Measurements from ENCODE around the gene NRCAM. TPM values are rescaled to one million over a fixed set of nuclear protein-coding genes. Genes with fewer than 3 reads are reported as not detected.
A peak's percentile ranks its signal among the peaks of the same experiment; 100 is the strongest.

NRCAM gene
- total RNA-seq, 1 experiment from 2014 or later, result 2.7 TPM

DNA sequence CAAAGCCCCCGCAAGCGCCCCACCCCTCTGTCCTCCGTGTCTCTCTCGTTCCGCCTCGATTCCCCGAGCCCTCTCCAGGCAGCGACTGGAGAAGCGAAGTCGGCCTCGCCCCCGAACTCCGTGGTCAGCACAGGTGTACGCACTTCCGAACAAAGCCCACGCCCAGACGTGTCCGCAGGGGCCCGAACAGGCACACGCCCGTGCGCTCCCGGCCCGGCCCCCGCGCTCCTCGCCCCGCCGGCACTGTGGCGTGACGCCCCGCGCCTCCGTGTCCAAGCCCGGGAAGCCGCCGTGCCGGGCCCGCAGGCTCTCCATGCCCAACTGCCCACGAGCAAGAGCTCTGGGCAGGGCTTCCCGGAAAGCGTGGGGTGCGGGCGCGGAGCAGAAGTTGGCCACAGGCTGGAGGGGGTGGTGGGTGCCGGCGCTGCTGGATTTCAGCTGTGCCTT lies 662 bp downstream of the NRCAM start:
- POLR2A ChIA-PET, result interaction anchor here (0.5 to 2.5 kb wide), 4 partner anchors 52 to 1559 kb away, joined by 3 to 14 read pairs (median 3); partner anchors contain the start of gene PNPLA8
- Mint-ChIP-seq H3K4me3 (peak overlapping the region; percentile 93), H3K27ac (no peak overlapping the region)

DNA sequence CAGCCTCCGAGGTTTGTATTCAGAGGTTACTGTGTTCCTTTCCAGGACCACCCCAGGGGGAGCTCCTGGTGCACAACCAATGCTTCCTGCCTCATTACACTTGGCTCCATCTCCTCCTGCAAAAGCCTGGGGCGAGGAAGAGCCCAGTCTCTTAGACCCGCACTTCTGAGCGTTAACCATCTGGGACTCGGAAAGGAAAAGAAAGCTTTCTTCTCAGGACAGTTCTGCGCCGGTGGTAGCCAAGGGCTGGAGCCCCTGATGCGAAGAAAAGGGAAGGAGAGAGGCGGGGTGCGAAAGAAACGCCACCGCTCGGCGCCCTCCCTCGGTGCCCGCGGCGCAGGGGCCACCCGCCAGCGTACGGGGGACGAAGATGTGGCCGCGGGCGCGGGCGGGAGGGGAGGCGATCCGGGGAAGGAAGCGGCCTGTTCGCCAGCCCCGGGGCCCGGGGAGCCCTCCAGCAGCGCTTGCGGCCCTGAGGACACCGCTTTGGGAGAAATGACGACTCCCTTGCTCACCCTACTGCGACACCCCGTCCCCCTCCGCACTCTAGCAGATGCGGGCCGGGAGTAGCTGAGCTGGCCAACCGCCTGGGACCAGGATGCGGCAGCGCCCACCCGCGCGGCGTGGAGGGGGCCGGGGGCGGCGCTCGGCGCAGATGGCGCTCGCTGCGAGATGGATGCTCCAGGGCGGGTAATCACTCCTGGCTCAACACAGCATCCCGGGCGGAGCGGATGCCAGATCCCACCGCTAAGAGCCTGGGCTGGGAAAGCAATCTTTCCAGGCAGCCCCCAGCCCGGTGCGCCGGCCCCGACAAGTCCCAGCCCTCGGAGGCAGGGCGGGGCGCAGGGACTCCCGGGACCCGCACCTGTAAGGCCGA lies 1.3 kb downstream of the NRCAM start:
- Mint-ChIP-seq H3K4me1 (peaks cover 27% of the 10 kb centered on the region), H3K27ac (no peak overlapping the region), H3K4me3 (peak overlapping the region; percentile 93), H3K27me3 (ENCODE audit: low read depth) (peaks cover 55% of the 10 kb centered on the region), H3K9me3 (no peaks in the 10 kb centered on the region), H3K36me3 (no peaks in the 10 kb centered on the region)
- DNase-seq (ENCODE audit: low spot score) (peak; percentile 52), ATAC-seq (peak; percentile 52)
- TF ChIP-seq, protein P1, sequence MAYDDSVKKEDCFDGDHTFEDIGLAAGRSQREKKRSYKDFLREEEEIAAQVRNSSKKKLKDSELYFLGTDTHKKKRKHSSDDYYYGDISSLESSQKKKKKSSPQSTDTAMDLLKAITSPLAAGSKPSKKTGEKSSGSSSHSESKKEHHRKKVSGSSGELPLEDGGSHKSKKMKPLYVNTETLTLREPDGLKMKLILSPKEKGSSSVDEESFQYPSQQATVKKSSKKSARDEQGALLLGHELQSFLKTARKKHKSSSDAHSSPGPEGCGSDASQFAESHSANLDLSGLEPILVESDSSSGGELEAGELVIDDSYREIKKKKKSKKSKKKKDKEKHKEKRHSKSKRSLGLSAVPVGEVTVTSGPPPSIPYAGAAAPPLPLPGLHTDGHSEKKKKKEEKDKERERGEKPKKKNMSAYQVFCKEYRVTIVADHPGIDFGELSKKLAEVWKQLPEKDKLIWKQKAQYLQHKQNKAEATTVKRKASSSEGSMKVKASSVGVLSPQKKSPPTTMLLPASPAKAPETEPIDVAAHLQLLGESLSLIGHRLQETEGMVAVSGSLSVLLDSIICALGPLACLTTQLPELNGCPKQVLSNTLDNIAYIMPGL (CRISPR knock-in tag; IDR thresholded peaks at IDR 0.05), result peak; percentile 86; the same call in 1 of the 2 replicates
- no peak for TF ChIP-seq ETV6 (CRISPR knock-in tag; IDR thresholded peaks at IDR 0.05)
- CTCF ChIA-PET, result interaction anchor here (0.6 to 3.8 kb wide), 7 partner anchors 10 to 309 kb away, joined by 3 to 16 read pairs (median 3); no protein-coding TSS in a partner anchor
- POLR2A ChIA-PET, result interaction anchor here (0.5 to 2.5 kb wide), 4 partner anchors 71 to 278 kb away, joined by 3 to 14 read pairs (median 3); partner anchors contain the start of gene PNPLA8

More for the DNA sequence above, 662 bp downstream of the NRCAM start:
- Mint-ChIP-seq H3K36me3 (no peaks in the 10 kb centered on the region), H3K9me3 (no peaks in the 10 kb centered on the region), H3K4me1 (peaks cover 27% of the 10 kb centered on the region), H3K27me3 (ENCODE audit: low read depth) (peaks cover 55% of the 10 kb centered on the region)
- no peak for DNase-seq (ENCODE audit: low spot score)
- TF ChIP-seq ZNF219 (CRISPR knock-in tag; IDR thresholded peaks at IDR 0.05; ENCODE audit: borderline replicate concordance), result 0 out of 2 replicates have a peak, but pooled peaks have one; percentile 23
- no peak for TF ChIP-seq TEAD4 (CRISPR knock-in tag; IDR thresholded peaks at IDR 0.05)
- ATAC-seq, result no peak
- CTCF ChIA-PET, result interaction anchor here (0.9 to 3.8 kb wide), 5 partner anchors 41 to 342 kb away, joined by 3 to 16 read pairs (median 5); no protein-coding TSS in a partner anchor

DNA sequence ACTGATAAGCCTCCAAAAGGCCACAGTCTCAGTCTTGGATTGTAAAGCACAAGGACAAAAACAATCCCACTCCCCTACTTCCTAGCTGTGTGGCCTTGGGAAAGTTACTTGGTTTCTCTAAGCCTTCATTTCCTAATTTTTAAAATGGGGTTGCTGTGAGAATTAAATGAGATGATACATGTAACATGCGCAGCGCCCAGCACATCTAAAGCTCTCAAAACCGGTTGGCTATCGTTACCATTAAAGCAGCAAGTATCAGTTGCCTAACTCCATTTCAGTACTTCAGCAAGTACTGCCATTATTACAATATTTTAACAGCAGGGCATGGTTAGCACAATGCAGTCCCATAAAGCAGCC lies 1.9 kb downstream of the NRCAM start:
- no peak overlapping the region for H3K27ac Mint-ChIP-seq
- ChIA-PET CTCF (interaction anchor here (0.6 to 3.8 kb wide), 6 partner anchors 9 to 308 kb away, joined by 3 to 16 read pairs (median 4); no protein-coding TSS in a partner anchor), POLR2A (interaction anchor here (0.5 kb wide), 1 partner anchor 273 kb away, joined by 3 read pairs; no protein-coding TSS in a partner anchor)
- no peaks in the 10 kb centered on the region for H3K9me3 Mint-ChIP-seq
- H3K4me1 Mint-ChIP-seq, result peaks cover 31% of the 10 kb centered on the region
- no peak for DNase-seq (ENCODE audit: low spot score)
- ATAC-seq, result no peak
- peaks cover 55% of the 10 kb centered on the region for H3K27me3 Mint-ChIP-seq (ENCODE audit: low read depth)
- peak overlapping the region; percentile 93 for H3K4me3 Mint-ChIP-seq
- no peaks in the 10 kb centered on the region for H3K36me3 Mint-ChIP-seq
- TF ChIP-seq, protein P2, sequence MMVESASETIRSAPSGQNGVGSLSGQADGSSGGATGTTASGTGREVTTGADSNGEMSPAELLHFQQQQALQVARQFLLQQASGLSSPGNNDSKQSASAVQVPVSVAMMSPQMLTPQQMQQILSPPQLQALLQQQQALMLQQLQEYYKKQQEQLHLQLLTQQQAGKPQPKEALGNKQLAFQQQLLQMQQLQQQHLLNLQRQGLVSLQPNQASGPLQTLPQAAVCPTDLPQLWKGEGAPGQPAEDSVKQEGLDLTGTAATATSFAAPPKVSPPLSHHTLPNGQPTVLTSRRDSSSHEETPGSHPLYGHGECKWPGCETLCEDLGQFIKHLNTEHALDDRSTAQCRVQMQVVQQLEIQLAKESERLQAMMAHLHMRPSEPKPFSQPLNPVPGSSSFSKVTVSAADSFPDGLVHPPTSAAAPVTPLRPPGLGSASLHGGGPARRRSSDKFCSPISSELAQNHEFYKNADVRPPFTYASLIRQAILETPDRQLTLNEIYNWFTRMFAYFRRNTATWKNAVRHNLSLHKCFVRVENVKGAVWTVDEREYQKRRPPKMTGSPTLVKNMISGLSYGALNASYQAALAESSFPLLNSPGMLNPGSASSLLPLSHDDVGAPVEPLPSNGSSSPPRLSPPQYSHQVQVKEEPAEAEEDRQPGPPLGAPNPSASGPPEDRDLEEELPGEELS (CRISPR knock-in tag; IDR thresholded peaks at IDR 0.05), result no peak
- TF ChIP-seq SP1 (CRISPR knock-in tag; conservative IDR thresholded peaks at IDR 0.05) (no peak), MXD4 (CRISPR knock-in tag; IDR thresholded peaks at IDR 0.05; ENCODE audit: borderline replicate concordance) (no peak), ZNF263 (CRISPR knock-in tag; IDR thresholded peaks at IDR 0.05; ENCODE audit: low read depth) (no peak), ETV6 (CRISPR knock-in tag; IDR thresholded peaks at IDR 0.05) (no peak), GTF2I (CRISPR knock-in tag; conservative IDR thresholded peaks at IDR 0.05) (no peak), ZNF219 (CRISPR knock-in tag; IDR thresholded peaks at IDR 0.05; ENCODE audit: borderline replicate concordance) (no peak), NR3C1 (CRISPR knock-in tag; conservative IDR thresholded peaks at IDR 0.05; ENCODE audit: low read depth) (no peak), FOXJ3 (CRISPR knock-in tag; IDR thresholded peaks at IDR 0.05; ENCODE audit: borderline replicate concordance) (no peak)
- TF ChIP-seq, protein P3, sequence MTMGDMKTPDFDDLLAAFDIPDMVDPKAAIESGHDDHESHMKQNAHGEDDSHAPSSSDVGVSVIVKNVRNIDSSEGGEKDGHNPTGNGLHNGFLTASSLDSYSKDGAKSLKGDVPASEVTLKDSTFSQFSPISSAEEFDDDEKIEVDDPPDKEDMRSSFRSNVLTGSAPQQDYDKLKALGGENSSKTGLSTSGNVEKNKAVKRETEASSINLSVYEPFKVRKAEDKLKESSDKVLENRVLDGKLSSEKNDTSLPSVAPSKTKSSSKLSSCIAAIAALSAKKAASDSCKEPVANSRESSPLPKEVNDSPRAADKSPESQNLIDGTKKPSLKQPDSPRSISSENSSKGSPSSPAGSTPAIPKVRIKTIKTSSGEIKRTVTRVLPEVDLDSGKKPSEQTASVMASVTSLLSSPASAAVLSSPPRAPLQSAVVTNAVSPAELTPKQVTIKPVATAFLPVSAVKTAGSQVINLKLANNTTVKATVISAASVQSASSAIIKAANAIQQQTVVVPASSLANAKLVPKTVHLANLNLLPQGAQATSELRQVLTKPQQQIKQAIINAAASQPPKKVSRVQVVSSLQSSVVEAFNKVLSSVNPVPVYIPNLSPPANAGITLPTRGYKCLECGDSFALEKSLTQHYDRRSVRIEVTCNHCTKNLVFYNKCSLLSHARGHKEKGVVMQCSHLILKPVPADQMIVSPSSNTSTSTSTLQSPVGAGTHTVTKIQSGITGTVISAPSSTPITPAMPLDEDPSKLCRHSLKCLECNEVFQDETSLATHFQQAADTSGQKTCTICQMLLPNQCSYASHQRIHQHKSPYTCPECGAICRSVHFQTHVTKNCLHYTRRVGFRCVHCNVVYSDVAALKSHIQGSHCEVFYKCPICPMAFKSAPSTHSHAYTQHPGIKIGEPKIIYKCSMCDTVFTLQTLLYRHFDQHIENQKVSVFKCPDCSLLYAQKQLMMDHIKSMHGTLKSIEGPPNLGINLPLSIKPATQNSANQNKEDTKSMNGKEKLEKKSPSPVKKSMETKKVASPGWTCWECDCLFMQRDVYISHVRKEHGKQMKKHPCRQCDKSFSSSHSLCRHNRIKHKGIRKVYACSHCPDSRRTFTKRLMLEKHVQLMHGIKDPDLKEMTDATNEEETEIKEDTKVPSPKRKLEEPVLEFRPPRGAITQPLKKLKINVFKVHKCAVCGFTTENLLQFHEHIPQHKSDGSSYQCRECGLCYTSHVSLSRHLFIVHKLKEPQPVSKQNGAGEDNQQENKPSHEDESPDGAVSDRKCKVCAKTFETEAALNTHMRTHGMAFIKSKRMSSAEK (CRISPR knock-in tag; IDR thresholded peaks at IDR 0.05; ENCODE audit: borderline replicate concordance), result no peak
- TF ChIP-seq, protein P4, sequence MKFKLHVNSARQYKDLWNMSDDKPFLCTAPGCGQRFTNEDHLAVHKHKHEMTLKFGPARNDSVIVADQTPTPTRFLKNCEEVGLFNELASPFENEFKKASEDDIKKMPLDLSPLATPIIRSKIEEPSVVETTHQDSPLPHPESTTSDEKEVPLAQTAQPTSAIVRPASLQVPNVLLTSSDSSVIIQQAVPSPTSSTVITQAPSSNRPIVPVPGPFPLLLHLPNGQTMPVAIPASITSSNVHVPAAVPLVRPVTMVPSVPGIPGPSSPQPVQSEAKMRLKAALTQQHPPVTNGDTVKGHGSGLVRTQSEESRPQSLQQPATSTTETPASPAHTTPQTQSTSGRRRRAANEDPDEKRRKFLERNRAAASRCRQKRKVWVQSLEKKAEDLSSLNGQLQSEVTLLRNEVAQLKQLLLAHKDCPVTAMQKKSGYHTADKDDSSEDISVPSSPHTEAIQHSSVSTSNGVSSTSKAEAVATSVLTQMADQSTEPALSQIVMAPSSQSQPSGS (CRISPR knock-in tag; IDR thresholded peaks at IDR 0.05; ENCODE audit: borderline replicate concordance, low read depth), result no peak
- TF ChIP-seq, protein P5, sequence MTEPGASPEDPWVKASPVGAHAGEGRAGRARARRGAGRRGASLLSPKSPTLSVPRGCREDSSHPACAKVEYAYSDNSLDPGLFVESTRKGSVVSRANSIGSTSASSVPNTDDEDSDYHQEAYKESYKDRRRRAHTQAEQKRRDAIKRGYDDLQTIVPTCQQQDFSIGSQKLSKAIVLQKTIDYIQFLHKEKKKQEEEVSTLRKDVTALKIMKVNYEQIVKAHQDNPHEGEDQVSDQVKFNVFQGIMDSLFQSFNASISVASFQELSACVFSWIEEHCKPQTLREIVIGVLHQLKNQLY (CRISPR knock-in tag; IDR thresholded peaks at IDR 0.05), result no peak
